Left forelimb (tissue), 1 donor: Measurements from ENCODE around the gene KRT40.

ENCODE experiments used
- DNase-seq: peaks from one replicate; pipeline ENCODE4 v3.0.0-alpha.2; 2018; ENCODE audit warnings: low spot score

Gene KRT40

DNA sequence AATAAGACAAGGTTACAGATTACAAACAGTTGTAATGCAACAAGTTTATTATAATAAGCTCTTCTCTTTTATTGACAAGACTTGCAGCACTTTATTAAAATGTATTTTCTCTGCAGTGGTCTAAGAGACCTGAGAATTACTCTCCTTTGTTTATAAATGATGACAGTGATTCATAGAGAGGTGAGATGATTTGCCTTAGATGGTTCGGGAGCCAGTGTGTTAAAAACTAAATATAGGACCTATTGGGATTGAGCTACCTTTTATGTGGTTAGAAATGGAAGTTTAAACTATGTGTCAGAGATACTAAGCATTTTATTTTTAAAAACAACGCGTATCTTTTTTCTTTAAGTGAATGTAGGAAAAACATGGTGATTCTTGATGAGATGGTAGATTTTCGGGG is 12.7 kb upstream of the KRT40 start:
- DNase-seq, result no peak

GRCh38 chr17:40995116-40995515 is 11.0 kb upstream of the KRT40 start:
- DNase-seq, result no peak

DNA sequence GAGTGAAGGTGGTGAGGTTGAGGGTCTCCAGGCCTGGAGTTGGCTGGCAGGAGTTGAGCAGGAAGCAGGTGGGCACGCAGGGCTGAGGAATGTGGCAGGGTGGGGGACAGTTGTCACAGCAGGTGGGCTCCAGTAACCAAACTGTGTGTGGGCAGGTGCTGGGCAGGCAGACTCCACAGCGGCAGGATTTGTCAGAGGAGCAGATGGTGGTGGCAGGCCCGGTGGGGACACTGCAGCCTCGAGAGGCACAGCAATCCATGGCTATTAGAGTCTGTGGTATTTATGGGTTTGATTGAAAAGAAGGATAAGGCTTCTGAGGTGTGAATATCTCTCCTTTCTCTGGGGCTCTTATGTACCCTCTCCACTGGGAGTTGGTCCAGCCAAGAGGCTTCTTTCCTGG is 9.7 kb upstream of the KRT40 start, which contains the start of gene KRTAP3-3:
Gene KRTAP3-3, minus strand, starts transcription at position 326 of the 400 bp plus-strand sequence. Its CDS starts 67 bp downstream, at position 259.
- no peak for DNase-seq

GRCh38 chr17:40993084-40993483 is 9.0 kb upstream of the KRT40 start:
- DNase-seq, result no peak

DNA sequence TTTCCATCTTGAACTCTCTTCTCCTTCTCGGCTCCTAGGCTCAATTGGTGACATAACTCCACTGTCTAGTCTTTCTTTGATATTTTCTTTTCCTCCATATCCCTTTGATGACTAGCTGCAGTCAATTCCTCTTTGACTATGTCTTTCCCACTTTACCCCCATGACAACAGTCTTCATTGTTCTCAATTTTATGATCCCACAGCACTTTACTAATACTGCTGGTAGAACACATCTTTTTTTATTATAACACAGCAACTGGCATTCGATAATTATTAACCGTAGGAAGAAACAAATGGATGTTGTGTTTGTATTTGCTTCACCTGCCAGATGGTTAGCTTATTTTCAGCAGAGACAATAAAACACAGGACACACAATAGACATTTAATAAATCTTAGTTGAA is 8.5 kb upstream of the KRT40 start:
- no peak for DNase-seq

DNA sequence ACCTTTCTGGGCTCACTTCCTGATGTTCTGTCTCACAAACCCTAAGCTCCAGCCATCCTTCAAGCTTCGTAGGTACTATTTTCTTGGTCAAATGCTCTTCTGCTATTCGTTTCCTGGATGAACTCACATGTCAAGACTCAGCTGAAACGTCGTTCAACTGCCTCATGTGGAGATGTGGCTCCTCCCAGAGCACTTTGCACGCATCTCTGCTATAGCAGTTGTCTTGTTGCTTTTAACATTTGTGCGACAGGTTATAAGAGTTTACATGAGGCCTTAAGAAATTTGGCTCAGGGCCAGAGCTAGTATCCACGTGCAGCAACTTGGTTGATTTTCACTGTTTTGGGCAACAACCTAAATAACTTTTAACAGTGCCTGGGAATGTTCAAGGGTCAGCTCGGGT is 2.8 kb upstream of the KRT40 start:
- no peak for DNase-seq

GRCh38 chr17:40981115-40981514 is 3.0 kb downstream of the KRT40 start:
- no peak for DNase-seq

DNA sequence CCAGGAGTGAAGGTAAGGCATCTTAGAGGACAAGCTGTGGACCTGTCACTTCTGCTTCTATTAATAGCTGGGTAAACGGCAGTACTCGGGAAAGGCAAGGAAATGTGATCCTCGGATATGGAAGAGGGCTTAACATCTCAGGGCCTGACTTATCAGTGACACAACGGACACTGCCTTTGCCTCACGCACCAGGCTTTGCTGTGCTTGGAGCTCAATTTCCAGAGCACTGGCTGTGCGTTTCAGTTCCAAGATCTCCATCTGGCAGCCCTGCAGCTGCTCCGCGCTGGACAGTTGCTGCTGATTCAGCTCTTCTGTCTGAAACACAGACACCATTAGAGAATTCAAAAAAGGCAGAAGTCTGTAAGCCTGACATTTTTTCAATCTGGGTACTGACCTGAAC is 3.5 kb downstream of the KRT40 start:
- peak; percentile 75 for DNase-seq

GRCh38 chr17:40980117-40980516 is 4.0 kb downstream of the KRT40 start:
- DNase-seq, result no peak

DNA sequence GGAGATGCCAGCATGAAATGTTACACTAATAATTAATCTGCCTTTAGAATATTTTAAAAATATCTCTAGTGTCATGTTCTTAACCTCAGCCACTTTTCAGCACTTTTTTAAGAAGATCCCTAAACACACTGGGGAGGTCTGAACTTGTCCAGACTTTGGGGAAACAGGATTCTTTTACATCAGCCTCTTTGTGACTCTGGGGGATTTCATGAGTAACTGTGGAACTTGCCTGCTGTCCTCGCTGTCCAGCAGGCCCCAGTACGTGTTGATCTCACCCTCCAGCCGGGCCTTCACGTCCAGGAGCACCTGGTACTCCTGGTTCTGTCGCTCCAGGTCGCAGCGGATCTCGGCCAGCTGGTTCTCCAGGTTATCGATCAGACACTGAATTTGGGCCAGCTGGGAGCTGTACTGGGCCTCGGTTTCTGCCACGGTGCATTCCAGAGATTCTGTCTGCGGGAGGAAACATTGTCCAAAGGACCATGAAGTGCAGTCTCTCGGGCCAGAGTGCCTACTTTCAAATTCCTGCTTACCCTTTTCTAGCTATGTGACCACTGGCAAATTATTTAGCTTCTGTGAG is 5.5 kb downstream of the KRT40 start:
- DNase-seq, result no peak

- DNase-seq, result no peak
Observed at GRCh38 chr17:40975516-40975915, 8.6 kb downstream of the KRT40 start.

DNA sequence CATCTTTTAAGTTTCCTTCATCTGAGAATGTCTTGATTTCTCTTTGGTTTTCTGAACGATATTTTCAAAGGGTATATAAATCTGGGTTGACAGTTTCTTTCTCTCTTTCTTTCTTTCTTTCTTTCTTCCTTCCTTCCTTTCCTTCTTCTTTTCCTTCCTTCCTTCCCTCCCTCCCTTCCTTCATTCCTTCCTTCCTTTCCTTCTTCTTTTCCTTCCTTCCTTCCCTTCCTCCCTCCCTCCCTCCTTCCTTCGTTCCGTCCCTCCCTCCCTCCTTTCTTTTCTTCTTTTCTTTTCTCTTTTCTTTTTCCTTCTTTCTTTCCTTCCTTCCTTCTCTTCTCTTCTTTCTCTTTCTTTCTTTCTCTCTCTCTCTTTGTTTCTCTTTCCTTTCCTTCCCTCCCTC is 9.8 kb downstream of the KRT40 start:
- no peak for DNase-seq

DNA sequence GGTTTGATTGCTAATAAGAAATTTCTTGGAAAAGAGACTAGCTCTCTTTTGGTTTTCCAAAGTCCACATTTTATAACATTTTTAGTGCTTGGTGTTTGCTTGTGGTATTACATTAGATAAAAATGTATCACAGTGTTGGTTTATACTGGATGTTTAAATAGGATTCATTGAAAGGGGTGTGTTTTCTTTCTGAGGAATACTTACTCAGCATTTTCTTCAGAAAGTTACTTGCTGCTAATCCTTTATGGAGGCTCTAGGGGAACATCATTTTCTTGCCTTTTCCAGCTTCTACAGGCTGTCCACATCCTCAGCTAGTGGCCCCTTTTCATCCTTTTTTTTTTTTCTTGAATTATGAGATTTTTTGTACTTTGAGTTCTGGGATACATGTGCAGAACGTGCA is 16.5 kb downstream of the KRT40 start:
- no peak for DNase-seq

DNA sequence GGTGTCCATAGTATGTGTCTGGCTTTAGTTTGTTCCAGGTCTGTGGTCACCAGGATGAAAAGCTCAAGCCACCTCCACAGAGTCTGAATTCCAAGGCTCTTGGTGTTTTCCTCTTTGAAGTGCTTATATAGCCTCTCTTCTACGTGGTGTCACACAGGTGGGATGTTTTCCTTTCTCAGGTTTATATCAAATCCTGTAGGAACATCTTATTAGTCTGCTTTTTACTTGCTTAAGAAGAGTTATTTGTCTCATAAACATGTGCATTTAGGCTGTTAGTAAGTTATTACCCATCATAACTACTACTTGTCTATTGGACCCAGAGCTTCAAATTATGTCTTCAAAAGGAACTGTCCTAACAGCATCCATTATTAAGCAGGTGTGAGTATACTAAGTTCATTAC is 17.3 kb downstream of the KRT40 start, which contains the start of gene KRT39:
Gene KRT39, minus strand, starts transcription at position 101 of the 400 bp plus-strand sequence. Its CDS starts 92 bp downstream, at position 9.
- no peak for DNase-seq

DNA sequence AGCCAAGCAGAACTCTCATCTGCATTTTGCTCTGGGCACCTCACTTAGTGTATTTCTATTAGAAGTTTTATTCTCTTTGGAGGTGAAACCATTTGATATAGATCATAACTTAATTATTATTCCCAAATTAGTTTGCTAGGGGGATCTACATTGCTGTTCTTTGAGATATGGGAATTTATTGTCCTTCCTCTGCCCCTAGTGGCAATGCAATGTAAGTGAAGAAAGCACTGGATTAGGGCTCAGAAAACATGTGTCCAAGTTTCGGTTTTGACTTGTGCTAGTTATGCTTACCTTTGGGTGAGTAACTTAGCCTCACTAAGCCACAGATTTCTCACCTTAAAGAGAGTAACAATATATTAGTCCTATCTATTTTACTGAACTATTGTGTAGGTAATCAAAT is 20.3 kb downstream of the KRT40 start:
- no peak for DNase-seq

DNA sequence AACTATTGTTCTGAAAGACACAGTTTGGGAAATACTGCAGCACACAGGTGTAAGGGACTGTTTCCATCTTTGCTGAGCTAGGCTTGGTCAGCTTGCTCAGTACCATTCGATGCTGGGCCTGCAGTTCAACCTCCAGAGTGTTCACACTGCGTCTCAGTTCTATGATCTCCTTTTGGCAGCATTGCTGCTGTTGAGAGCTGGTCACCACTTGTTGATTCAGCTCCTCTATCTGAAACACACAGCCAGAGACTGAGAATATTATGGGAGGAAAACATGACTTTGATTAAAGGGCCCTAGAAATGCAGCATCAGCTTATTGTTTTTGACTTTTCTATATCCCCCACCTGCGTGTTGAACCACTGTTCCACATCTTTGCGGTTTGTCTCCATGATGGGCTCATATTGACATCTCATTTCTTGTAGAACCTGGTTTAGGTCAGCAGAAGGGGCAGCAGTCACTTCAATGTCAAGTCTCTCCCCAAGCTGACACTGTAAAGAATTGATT is 22.0 kb downstream of the KRT40 start:
- no peak for DNase-seq

GRCh38 chr17:40961591-40961990 is 22.5 kb downstream of the KRT40 start:
- DNase-seq, result no peak

- DNase-seq, result no peak
Observed at GRCh38 chr17:40960144-40960543, 24.0 kb downstream of the KRT40 start.

DNA sequence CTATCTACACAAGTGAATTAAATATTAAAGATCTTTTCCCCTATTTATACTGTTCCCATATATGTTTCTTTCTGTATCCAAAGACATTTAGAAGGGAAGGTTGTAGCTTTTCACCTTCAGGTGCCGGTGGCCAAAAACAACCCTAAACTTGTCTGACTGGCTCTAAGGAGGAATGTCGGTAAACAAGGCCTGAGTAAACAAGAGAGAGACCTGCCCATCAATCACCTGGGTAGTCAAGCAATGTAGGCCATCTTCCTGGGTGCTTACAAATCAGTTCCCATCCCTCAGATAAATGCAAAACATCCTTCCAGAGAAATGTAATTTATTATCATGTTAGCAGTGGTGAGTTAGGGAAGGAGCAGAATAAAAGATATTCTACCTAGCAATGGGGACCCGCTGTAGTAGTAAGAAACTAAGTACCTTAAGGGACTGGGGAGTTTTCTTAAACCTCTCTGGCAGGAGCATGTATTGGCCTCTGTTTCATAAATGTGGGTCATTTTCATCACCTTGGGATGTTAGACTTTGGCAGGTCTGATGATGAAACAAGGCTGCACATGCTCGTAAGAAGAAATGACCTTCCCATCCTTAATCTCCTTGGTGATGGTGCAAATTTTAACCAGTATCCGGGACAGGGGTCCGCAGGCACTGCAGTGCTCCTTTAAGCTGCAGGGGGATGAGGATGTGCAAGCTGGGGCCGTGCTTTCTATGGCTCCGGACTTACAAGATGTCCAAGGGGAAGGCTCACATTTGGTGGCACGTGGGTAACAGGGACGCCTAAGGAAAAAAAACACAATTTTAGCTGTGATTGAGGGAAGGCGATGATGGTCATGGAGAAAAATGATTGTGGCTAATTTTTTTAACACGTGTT is 25.8 kb downstream of the KRT40 start:
- no peak for DNase-seq

DNA sequence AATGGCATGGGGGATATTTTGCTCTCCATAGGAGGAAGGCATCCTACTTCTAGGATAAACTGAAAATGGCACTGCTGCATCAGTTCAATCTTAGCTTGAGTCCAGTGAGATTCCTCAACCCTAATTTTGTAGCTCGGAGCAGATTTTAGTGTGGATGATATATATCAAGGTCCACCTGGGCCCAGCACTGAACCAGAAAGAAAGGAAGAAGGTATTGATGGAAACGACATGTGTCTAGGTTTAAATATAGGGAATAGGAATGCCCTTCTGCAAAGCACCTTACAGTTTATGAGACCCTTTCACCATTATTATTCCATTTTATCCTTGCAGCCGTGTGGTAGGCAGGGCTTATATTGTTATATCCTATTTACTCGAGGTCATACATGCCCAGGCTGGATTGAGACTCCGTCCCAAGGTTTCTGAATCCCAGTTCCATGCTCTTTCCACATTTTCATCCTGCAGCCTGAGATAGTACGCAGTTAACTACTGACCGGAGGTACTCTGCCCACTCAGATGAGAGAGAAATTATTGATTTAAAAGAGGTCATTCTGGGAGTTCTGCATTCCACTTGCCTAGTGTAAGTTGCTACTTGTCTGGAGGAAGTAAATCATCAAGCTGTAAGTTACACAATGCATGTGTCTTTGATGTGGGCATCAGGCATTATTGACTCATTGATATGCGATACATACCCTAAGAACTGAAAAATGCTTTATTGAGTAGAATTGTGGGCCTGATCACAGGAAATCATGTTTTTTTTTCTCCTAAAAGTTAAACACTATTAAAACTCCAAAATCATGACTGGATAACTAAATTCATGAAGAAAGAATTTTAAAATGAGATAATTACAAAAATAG is 27.5 kb downstream of the KRT40 start:
- no peak for DNase-seq

DNA sequence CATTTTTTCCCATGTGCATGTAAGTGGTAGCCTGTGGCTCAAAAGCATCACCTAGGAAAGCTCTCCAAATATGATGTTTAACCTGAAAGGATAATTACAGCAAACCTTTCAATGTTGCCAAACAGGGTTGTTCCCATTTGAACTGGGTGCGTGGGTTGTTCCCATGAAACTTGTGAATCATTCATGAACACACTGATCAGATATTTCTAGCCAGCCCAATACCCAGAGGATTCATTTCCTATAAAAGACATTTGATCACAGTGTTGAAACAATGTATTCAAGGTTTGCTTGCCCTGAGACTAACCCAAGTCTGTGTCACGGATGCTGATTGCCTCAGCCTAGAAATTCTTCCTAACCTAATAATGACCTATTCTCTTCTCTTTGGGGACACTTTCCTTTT is 30.2 kb downstream of the KRT40 start:
- no peak for DNase-seq

DNA sequence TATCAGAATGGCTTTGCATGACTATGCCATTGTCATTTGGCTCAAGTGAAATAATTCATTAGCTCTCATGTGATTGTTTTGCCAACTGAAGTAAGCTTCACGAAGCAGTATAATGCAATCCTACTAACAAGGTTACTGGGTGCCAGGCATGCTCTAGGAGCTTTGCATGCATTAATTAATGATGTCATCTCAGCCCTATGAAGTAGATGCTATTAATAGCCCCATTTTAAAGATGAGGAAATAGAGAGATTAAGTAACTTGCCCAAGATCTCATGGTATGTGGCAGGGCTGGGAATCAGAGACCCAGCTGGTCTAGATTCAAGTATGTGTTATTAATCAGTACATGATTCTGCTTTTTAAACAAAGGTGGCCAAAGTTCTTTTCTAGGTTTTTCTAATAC is 31.5 kb downstream of the KRT40 start:
- DNase-seq, result no peak
